Keratinocyte (primary cell): ENCODE data around the gene TNPO1. TPM values are rescaled to one million over a fixed set of nuclear protein-coding genes. Genes with fewer than 3 reads are reported as not detected.
A peak's percentile ranks its signal among the peaks of the same experiment; 100 is the strongest.

Experiments used
- DNase-seq: peaks from one replicate; pipeline ENCODE4 v3.0.0-alpha.2; 2011; ENCODE audit warnings: low read depth, missing footprints, low spot score
- FAIRE-seq: peaks from 2 replicates; lab custom pipeline; 2011; peaks lifted over from hg19 to GRCh38; lab: Jason Lieb, UNC
- H2AFZ ChIP-seq: 2 replicates; pipeline ENCODE4 v1.6.0; 2012; ENCODE audit warnings: low read length, control low read depth, inconsistent platforms; ENCODE audit not compliant: control insufficient read depth
- H3K27ac ChIP-seq: 2 replicates; pipeline ENCODE4 v1.5.1; 2011; ENCODE audit warnings: low read length; ENCODE audit not compliant: control insufficient read depth, insufficient read depth
- H3K27me3 ChIP-seq: 3 replicates; pipeline ENCODE4 v1.6.0; 2011; ENCODE audit warnings: low read length; ENCODE audit not compliant: control insufficient read depth, insufficient read depth; ENCODE audit errors: extremely low read depth
- H3K36me3 ChIP-seq, 2 experiments: 2 replicates in 1 of 2; 3 replicates in 1 of 2; pipeline ENCODE4 v1.5.1; 2011; ENCODE audit warnings: low read length in 2 of 2, mild to moderate bottlenecking in 1 of 2; ENCODE audit not compliant: control insufficient read depth in 2 of 2, insufficient read depth in 2 of 2; ENCODE audit errors: extremely low read depth in 1 of 2
- H3K4me1 ChIP-seq: 3 replicates; pipeline ENCODE4 v1.5.1; 2011; ENCODE audit warnings: low read length; ENCODE audit not compliant: control insufficient read depth, insufficient read depth; ENCODE audit errors: extremely low read depth
- H3K4me2 ChIP-seq: 3 replicates; pipeline ENCODE4 v1.6.0; 2011; ENCODE audit warnings: low read depth, low read length; ENCODE audit not compliant: control insufficient read depth, insufficient read depth; ENCODE audit errors: extremely low read depth
- H3K4me3 ChIP-seq, 3 experiments: fragments of 200-600 bp in 1 of 3; sonication (generic) in 1 of 3; 2 replicates in 2 of 3; 3 replicates in 1 of 3; pipeline ENCODE4 v1.5.1; 2011 to 2016; ENCODE audit warnings: low read length in 3 of 3, mild to moderate bottlenecking in 3 of 3, control low read depth in 2 of 3, inconsistent platforms in 1 of 3, low read depth in 1 of 3, mixed read lengths in 1 of 3, mixed run types in 1 of 3, moderate library complexity in 1 of 3; ENCODE audit not compliant: control insufficient read depth in 2 of 3, insufficient read depth in 2 of 3; ENCODE audit errors: extremely low read depth in 1 of 3
- H3K79me2 ChIP-seq: 2 replicates; pipeline ENCODE4 v1.6.0; 2012; ENCODE audit warnings: low read length; ENCODE audit not compliant: control insufficient read depth, insufficient read depth
- H3K9ac ChIP-seq: 3 replicates; pipeline ENCODE4 v1.6.0; 2011; ENCODE audit warnings: low read length; ENCODE audit not compliant: control insufficient read depth, insufficient read depth; ENCODE audit errors: extremely low read depth
- H3K9me1 ChIP-seq: 3 replicates; pipeline ENCODE4 v1.6.0; 2011; ENCODE audit warnings: low read length; ENCODE audit not compliant: control insufficient read depth, insufficient read depth; ENCODE audit errors: extremely low read depth
- H3K9me3 ChIP-seq: 2 replicates; pipeline ENCODE4 v1.5.1; 2012; ENCODE audit warnings: low read depth, low read length; ENCODE audit not compliant: control insufficient read depth
- H4K20me1 ChIP-seq: 3 replicates; pipeline ENCODE4 v1.6.0; 2011; ENCODE audit warnings: low read length; ENCODE audit not compliant: control insufficient read depth, insufficient read depth; ENCODE audit errors: extremely low read depth
- CTCF ChIP-seq, 3 experiments: IDR thresholded peaks in 1 of 3; conservative IDR thresholded peaks in 1 of 3; optimal IDR thresholded peaks in 1 of 3; 2 replicates in 2 of 3; 3 replicates in 1 of 3; pipeline versions ENCODE3 to v1.5.1; 2011; ENCODE audit warnings: low read length in 3 of 3, mild to moderate bottlenecking in 3 of 3, moderate library complexity in 2 of 3, control low read depth in 1 of 3, inconsistent platforms in 1 of 3; ENCODE audit not compliant: insufficient read depth in 2 of 3; ENCODE audit errors: extremely low read depth in 1 of 3
- EZH2 ChIP-seq: IDR thresholded peaks from one replicate; pipeline ENCODE4 v1.6.1; 2012; ENCODE audit warnings: inconsistent platforms, mild to moderate bottlenecking, low read length, moderate library complexity
- dilution Hi-C: fragments of 300-500 bp; cut with MboI; formaldehyde crosslinking; loops from one replicate; pipeline ENCODE4 v1.7.0; 2020; ENCODE audit warnings: low sequenced_read_pairs; ENCODE audit not compliant: extremely low pct_ligation_motif_present
- polyA plus RNA-seq, 5 experiments: library from polyadenylated mRNA; depleted of rRNA in 3 of 5; stranded (reverse) in 3 of 5; stranded (forward) in 1 of 5; unstranded in 1 of 5; fragments of >200 nt; gene quantifications; 1 replicate in 1 of 5; 2 replicates in 3 of 5; 3 replicates in 1 of 5; pipeline versions ENCODE4 v1.2.1 to v1.2.3, GENCODE V29; 2011 to 2012; ENCODE audit warnings: missing spikeins in 2 of 5, low read depth in 1 of 5, low replicate concordance in 1 of 5

The TNPO1 gene
- polyA plus RNA-seq, 1 donor (not counting 4 experiments of a cell fraction or from before 2014, with no cell fraction given), result 123 TPM

- no peak overlapping the region for H3K27ac ChIP-seq
- TF ChIP-seq EZH2 (no peak), CTCF (optimal IDR thresholded peaks at IDR 0.05 in 1 of 3, IDR thresholded peaks at IDR 0.05 in 1 of 3, conservative IDR thresholded peaks at IDR 0.05 in 1 of 3; ENCODE audit: extremely low read depth in 1 of 3, insufficient read depth in 2 of 3, low read length in 3 of 3) (no peak)
- no peaks in the 10 kb centered on the region for H3K9me3 ChIP-seq
- H4K20me1 ChIP-seq, result no peaks in the 10 kb centered on the region
- no peaks in the 10 kb centered on the region for H3K9me1 ChIP-seq
- DNase-seq, result no peak
- no peak overlapping the region for H3K4me3 ChIP-seq
- H2AFZ ChIP-seq, result no peak overlapping the region
- peak; percentile 20 for FAIRE-seq
- no peaks in the 10 kb centered on the region for H3K36me3 ChIP-seq
- peaks cover 45% of the 10 kb centered on the region for H3K79me2 ChIP-seq
- dilution Hi-C loops, result no loop called here
- H3K9ac ChIP-seq, result no peak overlapping the region
- H3K4me1 ChIP-seq, result no peaks in the 10 kb centered on the region
- H3K4me2 ChIP-seq, result no peak overlapping the region
- no peaks in the 10 kb centered on the region for H3K27me3 ChIP-seq
Observed at GRCh38 chr5:72834924-72835323, 18.5 kb downstream of the TNPO1 start.

GRCh38 chr5:72835633-72836032 is 19.2 kb downstream of the TNPO1 start:
- DNase-seq (no peak), FAIRE-seq (no peak)
- Histone ChIP-seq H4K20me1 (no peaks in the 10 kb centered on the region), H3K4me1 (no peaks in the 10 kb centered on the region), H3K79me2 (peaks cover 45% of the 10 kb centered on the region), H3K27ac (no peak overlapping the region), H2AFZ (no peak overlapping the region), H3K9me1 (no peaks in the 10 kb centered on the region), H3K27me3 (no peaks in the 10 kb centered on the region), H3K9ac (no peak overlapping the region), H3K36me3 (no peaks in the 10 kb centered on the region), H3K4me3 (no peak overlapping the region), H3K4me2 (no peak overlapping the region), H3K9me3 (no peaks in the 10 kb centered on the region)
- dilution Hi-C loops, result no loop called here
- TF ChIP-seq CTCF (optimal IDR thresholded peaks at IDR 0.05 in 1 of 3, IDR thresholded peaks at IDR 0.05 in 1 of 3, conservative IDR thresholded peaks at IDR 0.05 in 1 of 3; ENCODE audit: extremely low read depth in 1 of 3, insufficient read depth in 2 of 3, low read length in 3 of 3) (no peak), EZH2 (no peak)
